ENCODE results near the gene ADGRA3.
"Not testable (repeated sequence)": the region's sequence is repeated elsewhere in the genome, so short reads cannot be mapped to it uniquely, and the experiment has no call there.

ADGRA3 gene

GRCh38 chr4:22478426-22478825 is 37.4 kb downstream of the ADGRA3 start:
- DNase-seq, result no peak

GRCh38 chr4:22477813-22478182 is 38.1 kb downstream of the ADGRA3 start:
- no peak for DNase-seq

GRCh38 chr4:22477136-22477812 is 38.6 kb downstream of the ADGRA3 start:
- no peak for DNase-seq

GRCh38 chr4:22476011-22476410 is 39.9 kb downstream of the ADGRA3 start:
- DNase-seq, result no peak

- DNase-seq, result not testable (repeated sequence)
Observed at GRCh38 chr4:22475311-22475646, 40.6 kb downstream of the ADGRA3 start.

GRCh38 chr4:22474636-22475310 is 41.1 kb downstream of the ADGRA3 start:
- no peak for DNase-seq

- DNase-seq, result no peak
Observed at GRCh38 chr4:22473268-22473667, 42.6 kb downstream of the ADGRA3 start.

GRCh38 chr4:22471999-22472461 is 43.8 kb downstream of the ADGRA3 start:
- no peak for DNase-seq

- no peak for DNase-seq
Observed at GRCh38 chr4:22471419-22471818, 44.4 kb downstream of the ADGRA3 start.

- no peak for DNase-seq
Observed at GRCh38 chr4:22466581-22466980, 49.3 kb downstream of the ADGRA3 start.

- DNase-seq, result no peak
Observed at GRCh38 chr4:22465996-22466395, 49.9 kb downstream of the ADGRA3 start.

GRCh38 chr4:22465349-22465748 is 50.5 kb downstream of the ADGRA3 start:
- no peak for DNase-seq

GRCh38 chr4:22463179-22463578 is 52.7 kb downstream of the ADGRA3 start:
- no peak for DNase-seq

GRCh38 chr4:22462688-22463087 is 53.2 kb downstream of the ADGRA3 start:
- no peak for DNase-seq

- no peak for DNase-seq
Observed at GRCh38 chr4:22460266-22460665, 55.6 kb downstream of the ADGRA3 start.

- no peak for DNase-seq
Observed at GRCh38 chr4:22458098-22458497, 57.8 kb downstream of the ADGRA3 start.

GRCh38 chr4:22457348-22457747 is 58.5 kb downstream of the ADGRA3 start:
- no peak for DNase-seq

- DNase-seq, result no peak
Observed at GRCh38 chr4:22456291-22456690, 59.6 kb downstream of the ADGRA3 start.

- DNase-seq, result no peak
Observed at GRCh38 chr4:22454955-22455354, 60.9 kb downstream of the ADGRA3 start.

- no peak for DNase-seq
Observed at GRCh38 chr4:22454216-22454838, 61.5 kb downstream of the ADGRA3 start.

- no peak for DNase-seq
Observed at GRCh38 chr4:22444813-22445212, 71.1 kb downstream of the ADGRA3 start.

- no peak for DNase-seq
Observed at GRCh38 chr4:22442956-22443355, 72.9 kb downstream of the ADGRA3 start.

- no peak for DNase-seq
Observed at GRCh38 chr4:22440999-22441398, 74.9 kb downstream of the ADGRA3 start.

GRCh38 chr4:22439947-22440346 is 75.9 kb downstream of the ADGRA3 start:
- no peak for DNase-seq
